Neural cell (in vitro differentiated cells): ENCODE data around the gene FOXP2.

ENCODE experiments used
- EP300 ChIP-seq: fragments of 450-650 bp; conservative IDR thresholded peaks from 2 replicates; pipeline ENCODE4 v1.6.1; 2014; ENCODE audit warnings: antibody characterized with exemption, mild to moderate bottlenecking, moderate library complexity; ENCODE audit not compliant: poor library complexity, severe bottlenecking
- POLR2AphosphoS5 ChIP-seq: IDR thresholded peaks from 2 replicates; pipeline ENCODE4 v1.6.1; 2012
- SMC3 ChIP-seq: fragments of 450-650 bp; conservative IDR thresholded peaks from 2 replicates; pipeline ENCODE4 v1.6.1; 2014; ENCODE audit warnings: antibody characterized with exemption, mild to moderate bottlenecking, moderate library complexity; ENCODE audit not compliant: poor library complexity
- TAF1 ChIP-seq: IDR thresholded peaks from 2 replicates; pipeline ENCODE4 v1.6.1; 2012; ENCODE audit warnings: low read depth
- TF ChIP-seq, protein P1 (sequence below): fragments of 450-650 bp; IDR thresholded peaks from 2 replicates; pipeline ENCODE4 v1.5.1; 2014; ENCODE audit warnings: antibody characterized with exemption, mild to moderate bottlenecking, moderate library complexity; ENCODE audit not compliant: poor library complexity, severe bottlenecking

DNA sequence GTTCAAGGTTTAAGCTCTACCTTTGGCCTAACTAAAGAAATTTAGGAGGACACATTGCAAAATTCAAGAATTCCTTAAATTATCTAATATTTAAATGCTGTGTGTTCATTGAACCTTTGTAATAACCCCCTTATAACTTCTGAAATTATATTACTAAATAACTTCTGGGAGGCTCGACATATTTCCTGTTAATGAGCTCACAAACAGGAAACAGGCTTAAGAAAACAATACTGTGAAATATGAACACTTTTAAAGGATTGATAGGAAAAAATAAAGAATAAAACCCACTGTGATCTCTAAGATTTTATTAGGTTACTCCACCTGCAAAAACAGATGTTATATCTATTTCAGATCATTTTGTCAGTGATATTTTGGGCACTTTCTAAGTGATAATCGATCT is 74.1 kb downstream of the FOXP2 start:
- TF ChIP-seq SMC3 (no peak), POLR2AphosphoS5 (no peak), EP300 (no peak), TAF1 (no peak)
- TF ChIP-seq, protein P1, sequence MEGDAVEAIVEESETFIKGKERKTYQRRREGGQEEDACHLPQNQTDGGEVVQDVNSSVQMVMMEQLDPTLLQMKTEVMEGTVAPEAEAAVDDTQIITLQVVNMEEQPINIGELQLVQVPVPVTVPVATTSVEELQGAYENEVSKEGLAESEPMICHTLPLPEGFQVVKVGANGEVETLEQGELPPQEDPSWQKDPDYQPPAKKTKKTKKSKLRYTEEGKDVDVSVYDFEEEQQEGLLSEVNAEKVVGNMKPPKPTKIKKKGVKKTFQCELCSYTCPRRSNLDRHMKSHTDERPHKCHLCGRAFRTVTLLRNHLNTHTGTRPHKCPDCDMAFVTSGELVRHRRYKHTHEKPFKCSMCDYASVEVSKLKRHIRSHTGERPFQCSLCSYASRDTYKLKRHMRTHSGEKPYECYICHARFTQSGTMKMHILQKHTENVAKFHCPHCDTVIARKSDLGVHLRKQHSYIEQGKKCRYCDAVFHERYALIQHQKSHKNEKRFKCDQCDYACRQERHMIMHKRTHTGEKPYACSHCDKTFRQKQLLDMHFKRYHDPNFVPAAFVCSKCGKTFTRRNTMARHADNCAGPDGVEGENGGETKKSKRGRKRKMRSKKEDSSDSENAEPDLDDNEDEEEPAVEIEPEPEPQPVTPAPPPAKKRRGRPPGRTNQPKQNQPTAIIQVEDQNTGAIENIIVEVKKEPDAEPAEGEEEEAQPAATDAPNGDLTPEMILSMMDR = no peak
